Uterus (tissue), 4 donors: ENCODE results near the gene TOMM22. TPM values are rescaled to one million over a fixed set of nuclear protein-coding genes. Genes with fewer than 3 reads are reported as not detected.

Experiments used
- DNase-seq, 2 donors: peaks; one replicate each; pipeline ENCODE4 v3.0.0-alpha.2; 2019 to 2020
- H3K27ac ChIP-seq, 2 donors: fragments of 200-600 bp; sonication (generic); 1 replicate in 1 of 2; 2 replicates in 1 of 2; pipeline ENCODE4 v1.5.1; 2016 to 2018
- H3K27me3 ChIP-seq, 2 donors: fragments of 200-600 bp; sonication (generic); one replicate each; pipeline ENCODE4 v1.5.1; 2018 to 2019; ENCODE audit warnings: control low read depth in 1 of 2
- H3K36me3 ChIP-seq, 2 donors: fragments of 200-600 bp; sonication (generic); one replicate each; pipeline ENCODE4 v1.5.1; 2019; ENCODE audit warnings: control low read depth in 1 of 2
- H3K4me1 ChIP-seq, 2 donors: fragments of 200-600 bp; sonication (generic); one replicate each; pipeline ENCODE4 v1.5.1; 2018 to 2019; ENCODE audit warnings: control low read depth in 1 of 2
- H3K4me3 ChIP-seq, 2 donors: fragments of 200-600 bp; sonication (generic); 1 replicate in 1 of 2; 2 replicates in 1 of 2; pipeline ENCODE4 v1.5.1; 2018 to 2019; ENCODE audit warnings: mild to moderate bottlenecking in 1 of 2
- H3K9me3 ChIP-seq, 2 donors: fragments of 200-600 bp; sonication (generic); one replicate each; pipeline ENCODE4 v1.5.1; 2019; ENCODE audit warnings: control low read depth in 1 of 2
- POLR2A ChIP-seq, 2 donors: fragments of 450-650 bp; IDR thresholded peaks; one replicate each; pipeline ENCODE4 v1.6.1; 2016; ENCODE audit warnings: antibody characterized with exemption in 2 of 2, mild to moderate bottlenecking in 1 of 2, moderate library complexity in 1 of 2
- intact Hi-C: fragments of 100-400 bp; cut with DNase I; formaldehyde crosslinking; loops from one replicate; pipeline ENCODE4 v1.15.1; 2023; ENCODE audit warnings: low total_unique reads
- total RNA-seq, 4 donors: library from RNA; depleted of rRNA in 3 of 4; stranded (reverse); fragments of >200 nt in 3 of 4; gene quantifications; one replicate each; pipeline versions ENCODE4 v1.1.0 to v1.2.4, GENCODE V29; 2014 to 2023
- TF ChIP-seq, protein P1 (sequence below), 4 experiments: fragments of 200-600 bp in 2 of 4; fragments of 450-650 bp in 2 of 4; sonication (generic) in 2 of 4; IDR thresholded peaks; one replicate each; pipeline ENCODE4 v1.5.1; 2016 to 2019; ENCODE audit warnings: antibody characterized with exemption in 4 of 4, mild to moderate bottlenecking in 2 of 4, moderate library complexity in 1 of 4
- donor health status: DM: yes; HTN: yes; CAD: no.

Gene TOMM22
- total RNA-seq, 4 donors from 2014 or later: 17.6 to 62.5 (median 48.4) TPM

DNA sequence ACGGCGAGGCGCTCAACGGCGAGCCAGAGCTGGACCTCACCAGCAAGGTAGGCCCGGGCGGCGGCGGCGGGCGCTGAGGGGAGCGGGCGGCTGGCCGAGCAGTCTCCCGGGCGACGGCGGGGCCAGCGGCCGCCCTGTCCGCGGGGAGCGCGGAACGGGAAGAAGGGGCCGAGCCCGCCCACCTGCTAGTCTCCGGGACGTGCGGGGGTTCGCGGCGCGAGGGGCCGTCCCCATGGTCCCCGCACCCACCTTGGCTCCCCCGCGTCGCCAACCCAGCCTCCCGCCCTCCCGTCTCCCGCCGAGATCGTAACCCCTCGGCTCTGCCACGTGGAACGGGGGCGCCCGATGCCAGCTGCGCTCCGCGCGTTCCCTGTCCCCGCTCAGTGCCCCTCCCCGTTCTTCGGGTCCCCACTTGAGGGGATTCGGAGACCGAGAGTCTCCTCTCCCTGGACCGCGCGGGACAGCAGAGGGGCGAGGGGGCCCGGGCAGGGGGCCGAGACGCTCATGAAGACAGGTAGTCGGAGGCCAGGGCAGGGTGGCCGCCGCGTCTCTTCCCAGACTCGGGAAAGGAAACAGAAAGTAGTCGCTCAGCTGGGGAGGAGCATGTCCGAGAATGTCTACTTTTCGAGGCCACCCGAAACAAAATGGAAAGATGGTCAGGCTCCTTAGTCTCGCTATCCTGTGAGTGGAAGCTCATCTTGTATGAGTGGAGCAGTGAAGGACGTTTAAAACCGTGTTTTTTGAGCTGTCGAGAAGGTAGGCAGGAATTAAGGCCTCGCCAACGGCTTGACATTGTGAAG, 24.5 kb downstream of the TOMM22 start:
- H3K27me3 ChIP-seq: no peaks in the 10 kb centered on the region
- peak; percentile 41 to 54 for DNase-seq
- H3K27ac ChIP-seq: peak overlapping the region; percentile 94 to 95
- no peak for TF ChIP-seq POLR2A (IDR thresholded peaks at IDR 0.05)
- TF ChIP-seq, protein P1, sequence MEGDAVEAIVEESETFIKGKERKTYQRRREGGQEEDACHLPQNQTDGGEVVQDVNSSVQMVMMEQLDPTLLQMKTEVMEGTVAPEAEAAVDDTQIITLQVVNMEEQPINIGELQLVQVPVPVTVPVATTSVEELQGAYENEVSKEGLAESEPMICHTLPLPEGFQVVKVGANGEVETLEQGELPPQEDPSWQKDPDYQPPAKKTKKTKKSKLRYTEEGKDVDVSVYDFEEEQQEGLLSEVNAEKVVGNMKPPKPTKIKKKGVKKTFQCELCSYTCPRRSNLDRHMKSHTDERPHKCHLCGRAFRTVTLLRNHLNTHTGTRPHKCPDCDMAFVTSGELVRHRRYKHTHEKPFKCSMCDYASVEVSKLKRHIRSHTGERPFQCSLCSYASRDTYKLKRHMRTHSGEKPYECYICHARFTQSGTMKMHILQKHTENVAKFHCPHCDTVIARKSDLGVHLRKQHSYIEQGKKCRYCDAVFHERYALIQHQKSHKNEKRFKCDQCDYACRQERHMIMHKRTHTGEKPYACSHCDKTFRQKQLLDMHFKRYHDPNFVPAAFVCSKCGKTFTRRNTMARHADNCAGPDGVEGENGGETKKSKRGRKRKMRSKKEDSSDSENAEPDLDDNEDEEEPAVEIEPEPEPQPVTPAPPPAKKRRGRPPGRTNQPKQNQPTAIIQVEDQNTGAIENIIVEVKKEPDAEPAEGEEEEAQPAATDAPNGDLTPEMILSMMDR (IDR thresholded peaks at IDR 0.05): no peak
- H3K9me3 ChIP-seq: no peaks in the 10 kb centered on the region
- peaks cover 0 to 3% of the 10 kb centered on the region in 2 donors for H3K4me1 ChIP-seq
- peak overlapping the region; percentile 75 to 91 for H3K4me3 ChIP-seq
- H3K36me3 ChIP-seq: no peaks in the 10 kb centered on the region
- intact Hi-C loops: no loop called here

DNA sequence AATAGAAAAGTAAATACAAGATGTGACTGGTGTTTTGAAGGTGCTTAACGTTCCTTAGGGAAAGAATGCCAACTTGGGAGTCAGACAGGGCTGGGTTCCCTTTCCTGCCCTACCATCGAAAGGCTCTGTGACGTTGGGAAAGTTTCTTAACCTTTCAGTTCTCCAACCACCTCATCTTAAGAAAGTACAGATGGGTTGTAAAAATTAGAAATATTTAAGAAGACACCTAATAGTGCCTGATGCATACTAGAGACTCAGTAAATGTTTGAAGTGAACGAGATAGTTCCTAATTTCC, 25.1 kb downstream of the TOMM22 start:
- H3K27me3 ChIP-seq: no peaks in the 10 kb centered on the region
- H3K4me1 ChIP-seq: no peaks in the 10 kb centered on the region
- H3K4me3 ChIP-seq: peak overlapping the region; percentile 75 to 91
- TF ChIP-seq POLR2A (IDR thresholded peaks at IDR 0.05): peak in 1 of 2 donors; percentile 10
- TF ChIP-seq, protein P1 (IDR thresholded peaks at IDR 0.05): no peak
- DNase-seq: no peak
- intact Hi-C loops: no loop called here
- H3K9me3 ChIP-seq: no peaks in the 10 kb centered on the region
- peak overlapping the region; percentile 94 to 95 for H3K27ac ChIP-seq
- no peaks in the 10 kb centered on the region for H3K36me3 ChIP-seq

DNA sequence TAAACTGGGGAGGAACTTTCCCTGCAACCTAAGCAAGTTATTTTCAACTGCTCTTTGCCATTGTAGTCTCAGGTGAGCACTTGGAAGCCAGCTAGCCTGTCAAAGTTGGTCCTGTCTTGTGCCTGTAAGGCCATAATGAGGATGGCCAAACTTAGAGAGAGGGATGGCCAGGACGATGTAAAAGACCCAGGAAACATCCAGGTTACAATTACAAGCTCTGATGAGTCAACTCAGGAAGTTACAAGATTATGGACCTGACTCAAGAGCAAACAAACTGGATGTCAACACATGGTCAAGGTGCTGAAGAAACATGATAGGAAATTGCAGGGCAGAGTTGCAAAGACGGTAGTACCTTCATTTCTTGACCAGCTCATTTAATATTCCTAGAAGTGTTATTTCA, 25.6 kb downstream of the TOMM22 start:
- TF ChIP-seq, protein P1 (IDR thresholded peaks at IDR 0.05): no peak
- no peak for TF ChIP-seq POLR2A (IDR thresholded peaks at IDR 0.05)
- Histone ChIP-seq H3K4me3 (peak overlapping the region in 1 of 2 donors; percentile 91), H3K27ac (peak overlapping the region in 1 of 2 donors; percentile 94), H3K4me1 (no peaks in the 10 kb centered on the region), H3K36me3 (no peaks in the 10 kb centered on the region), H3K9me3 (no peaks in the 10 kb centered on the region), H3K27me3 (no peaks in the 10 kb centered on the region)
- intact Hi-C loops: no loop called here
- no peak for DNase-seq

DNA sequence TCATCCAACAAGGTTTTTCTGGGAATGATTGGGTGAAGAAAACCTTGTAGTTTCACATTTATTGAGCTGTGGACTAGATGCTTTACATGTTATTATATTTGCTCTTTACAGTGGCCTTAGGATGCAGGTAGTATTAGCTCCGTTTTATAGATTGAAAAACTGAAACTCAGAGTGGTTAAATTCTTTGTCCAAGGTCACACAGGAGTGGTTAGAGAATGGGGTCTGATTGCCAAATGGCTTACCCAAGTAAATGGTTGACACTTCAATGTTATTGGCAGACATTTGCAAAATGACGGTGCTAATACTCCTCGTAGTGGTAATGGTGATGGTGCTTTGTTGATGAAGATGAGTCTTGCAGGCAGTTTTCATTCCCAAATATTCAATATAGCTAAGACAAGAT, 26.2 kb downstream of the TOMM22 start:
- Histone ChIP-seq H3K36me3 (no peaks in the 10 kb centered on the region), H3K27me3 (no peaks in the 10 kb centered on the region), H3K27ac (no peak overlapping the region), H3K9me3 (no peaks in the 10 kb centered on the region), H3K4me3 (peak overlapping the region in 1 of 2 donors; percentile 91), H3K4me1 (no peaks in the 10 kb centered on the region)
- intact Hi-C loops: no loop called here
- no peak for DNase-seq
- no peak for TF ChIP-seq POLR2A (IDR thresholded peaks at IDR 0.05)
- TF ChIP-seq, protein P1 (IDR thresholded peaks at IDR 0.05): no peak

DNA sequence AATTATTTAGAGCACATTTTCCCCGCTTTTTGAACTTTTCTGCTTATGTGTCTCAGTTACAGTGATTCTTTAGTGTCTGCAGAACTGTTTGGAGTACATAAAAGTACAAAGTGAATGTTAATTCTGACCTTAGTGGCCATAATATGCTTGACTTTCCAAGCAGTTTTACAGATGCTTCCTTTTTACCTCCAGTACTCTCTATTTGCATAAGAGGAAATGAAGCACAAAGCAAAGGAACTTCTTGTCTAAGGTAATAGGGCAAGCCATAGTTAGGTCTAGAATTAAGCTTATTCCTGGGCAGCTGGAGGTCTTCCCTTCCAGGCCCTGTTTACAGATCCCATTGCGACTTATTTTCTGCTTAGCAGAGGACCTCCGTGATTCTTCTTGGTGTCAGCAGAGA, 27.5 kb downstream of the TOMM22 start:
- no peaks in the 10 kb centered on the region for H3K9me3 ChIP-seq
- no peaks in the 10 kb centered on the region for H3K27me3 ChIP-seq
- no peak for DNase-seq
- H3K36me3 ChIP-seq: no peaks in the 10 kb centered on the region
- no peak overlapping the region for H3K27ac ChIP-seq
- H3K4me3 ChIP-seq: no peak overlapping the region
- intact Hi-C loops: no loop called here
- no peaks in the 10 kb centered on the region for H3K4me1 ChIP-seq
- TF ChIP-seq POLR2A (IDR thresholded peaks at IDR 0.05): no peak
- TF ChIP-seq, protein P1 (IDR thresholded peaks at IDR 0.05): no peak
